Measurements from ENCODE around the gene ZNF438. TPM values are rescaled to one million over a fixed set of nuclear protein-coding genes. Genes with fewer than 3 reads are reported as not detected.
"Not testable (repeated sequence)": the region's sequence is repeated elsewhere in the genome, so short reads cannot be mapped to it uniquely, and the experiment has no call there.

The ZNF438 gene
- polyA plus RNA-seq, 12 donors = 12.7 to 19.7 (median 15.1) TPM; not detected in 1

GRCh38 chr10:31055573-31056251, 24.0 kb upstream of the ZNF438 start:
- DNase-seq = no peak

GRCh38 chr10:31051703-31052102, 20.0 kb upstream of the ZNF438 start:
- DNase-seq = no peak

- no peak for DNase-seq
These were observed 11.0 kb upstream of the ZNF438 start for GRCh38 chr10:31042670-31043069.

- DNase-seq = no peak
These were observed 9.3 kb upstream of the ZNF438 start for GRCh38 chr10:31041011-31041410.

GRCh38 chr10:31039006-31039405, 7.3 kb upstream of the ZNF438 start:
- not testable (repeated sequence) for DNase-seq

GRCh38 chr10:31037749-31038148, 6.1 kb upstream of the ZNF438 start:
- no peak for DNase-seq

- DNase-seq = no peak
These were observed 4.5 kb upstream of the ZNF438 start for GRCh38 chr10:31036209-31036608.

GRCh38 chr10:31035266-31035798, 3.7 kb upstream of the ZNF438 start:
- no peak for DNase-seq

GRCh38 chr10:31034098-31034909, 2.6 kb upstream of the ZNF438 start:
- DNase-seq = no peak

GRCh38 chr10:31033147-31033546, 1.5 kb upstream of the ZNF438 start:
- DNase-seq = peak; percentile 73

GRCh38 chr10:31032258-31033132, 830 bp upstream of the ZNF438 start:
- DNase-seq = peak; percentile 97

GRCh38 chr10:31031205-31031557, 484 bp downstream of the ZNF438 start:
- no peak for DNase-seq

GRCh38 chr10:31030800-31031199, 865 bp downstream of the ZNF438 start:
- peak; percentile 31 for DNase-seq

GRCh38 chr10:31030260-31030659, 1.4 kb downstream of the ZNF438 start:
- DNase-seq = no peak

GRCh38 chr10:31028081-31028480, 3.6 kb downstream of the ZNF438 start:
- DNase-seq = no peak

- not testable (repeated sequence) for DNase-seq
These were observed 5.4 kb downstream of the ZNF438 start for GRCh38 chr10:31026279-31026678.

- DNase-seq = no peak
These were observed 6.5 kb downstream of the ZNF438 start for GRCh38 chr10:31025142-31025541.

- DNase-seq = no peak
These were observed 8.1 kb downstream of the ZNF438 start for GRCh38 chr10:31023558-31023957.

- no peak for DNase-seq
These were observed 11.5 kb downstream of the ZNF438 start for GRCh38 chr10:31020209-31020608.

GRCh38 chr10:31018962-31019361, 12.7 kb downstream of the ZNF438 start:
- DNase-seq = no peak

- no peak for DNase-seq
These were observed 13.3 kb downstream of the ZNF438 start for GRCh38 chr10:31018356-31018750.
